GM10847 (cell line): ENCODE results near the gene TSC2.

ENCODE experiments used
- POLR2A ChIP-seq: IDR thresholded peaks from 2 replicates; pipeline ENCODE4 v1.6.1; 2011; ENCODE audit not compliant: insufficient read length; ENCODE audit errors: extremely low read depth

The TSC2 gene

GRCh38 chr16:2023092-2024031 lies 24.4 kb upstream of the TSC2 start:
- no peak for TF ChIP-seq POLR2A

GRCh38 chr16:2024032-2024420 lies 23.8 kb upstream of the TSC2 start:
- TF ChIP-seq POLR2A, result no peak

- no peak for TF ChIP-seq POLR2A
These were observed 22.5 kb upstream of the TSC2 start for GRCh38 chr16:2025251-2025650.

GRCh38 chr16:2025878-2026460 lies 21.8 kb upstream of the TSC2 start:
- TF ChIP-seq POLR2A, result no peak

GRCh38 chr16:2026461-2027023 lies 21.2 kb upstream of the TSC2 start, which contains the start of gene NHERF2:
NHERF2 (plus strand) TSS chr16:2026902; CDS start chr16:2027006, 104 bp downstream.
- TF ChIP-seq POLR2A, result no peak

GRCh38 chr16:2027024-2028010 lies 20.5 kb upstream of the TSC2 start:
- no peak for TF ChIP-seq POLR2A

GRCh38 chr16:2028146-2028545 lies 19.6 kb upstream of the TSC2 start:
- TF ChIP-seq POLR2A, result no peak

GRCh38 chr16:2028620-2029220 lies 19.1 kb upstream of the TSC2 start:
- no peak for TF ChIP-seq POLR2A

GRCh38 chr16:2029350-2029749 lies 18.4 kb upstream of the TSC2 start:
- TF ChIP-seq POLR2A, result no peak

GRCh38 chr16:2030036-2030435 lies 17.7 kb upstream of the TSC2 start:
- TF ChIP-seq POLR2A, result no peak

GRCh38 chr16:2031081-2031577 lies 16.7 kb upstream of the TSC2 start:
- no peak for TF ChIP-seq POLR2A

GRCh38 chr16:2032285-2033056 lies 15.3 kb upstream of the TSC2 start:
- no peak for TF ChIP-seq POLR2A

- no peak for TF ChIP-seq POLR2A
These were observed 14.5 kb upstream of the TSC2 start for GRCh38 chr16:2033057-2033908.
